ENCODE results near the gene RBM19.
"Not testable (repeated sequence)": the region's sequence is repeated elsewhere in the genome, so short reads cannot be mapped to it uniquely, and the experiment has no call there.

RBM19 gene

GRCh38 chr12:113908584-113909100 is 57.5 kb downstream of the RBM19 start:
- in situ Hi-C loops (cut with HindIII; ENCODE audit: low sequenced_read_pairs), result no loop called here

- in situ Hi-C loops (cut with HindIII; ENCODE audit: low sequenced_read_pairs), result no loop called here
These were observed 58.5 kb downstream of the RBM19 start for GRCh38 chr12:113907446-113908180.

GRCh38 chr12:113906411-113907200 is 59.5 kb downstream of the RBM19 start:
- in situ Hi-C loops (cut with HindIII; ENCODE audit: low sequenced_read_pairs), result no loop called here

GRCh38 chr12:113905829-113906228 is 60.3 kb downstream of the RBM19 start:
- in situ Hi-C loops (cut with HindIII; ENCODE audit: low sequenced_read_pairs), result no loop called here

GRCh38 chr12:113903381-113903863 is 62.7 kb downstream of the RBM19 start:
- in situ Hi-C loops (cut with HindIII; ENCODE audit: low sequenced_read_pairs), result no loop called here

- in situ Hi-C loops (cut with HindIII; ENCODE audit: low sequenced_read_pairs), result not testable (repeated sequence)
These were observed 64.8 kb downstream of the RBM19 start for GRCh38 chr12:113901319-113901718.

GRCh38 chr12:113900716-113901115 is 65.4 kb downstream of the RBM19 start:
- in situ Hi-C loops (cut with HindIII; ENCODE audit: low sequenced_read_pairs), result no loop called here

- in situ Hi-C loops (cut with HindIII; ENCODE audit: low sequenced_read_pairs), result no loop called here
These were observed 66.3 kb downstream of the RBM19 start for GRCh38 chr12:113899561-113900471.

- in situ Hi-C loops (cut with HindIII; ENCODE audit: low sequenced_read_pairs), result no loop called here
These were observed 67.0 kb downstream of the RBM19 start for GRCh38 chr12:113899042-113899560.

- in situ Hi-C loops (cut with HindIII; ENCODE audit: low sequenced_read_pairs), result no loop called here
These were observed 67.7 kb downstream of the RBM19 start for GRCh38 chr12:113898466-113898865.

- in situ Hi-C loops (cut with HindIII; ENCODE audit: low sequenced_read_pairs), result no loop called here
These were observed 68.7 kb downstream of the RBM19 start for GRCh38 chr12:113897406-113897805.

GRCh38 chr12:113896841-113897240 is 69.3 kb downstream of the RBM19 start:
- in situ Hi-C loops (cut with HindIII; ENCODE audit: low sequenced_read_pairs), result no loop called here

- in situ Hi-C loops (cut with HindIII; ENCODE audit: low sequenced_read_pairs), result no loop called here
These were observed 69.9 kb downstream of the RBM19 start for GRCh38 chr12:113896194-113896593.

GRCh38 chr12:113895176-113895575 is 70.9 kb downstream of the RBM19 start:
- in situ Hi-C loops (cut with HindIII; ENCODE audit: low sequenced_read_pairs), result no loop called here

GRCh38 chr12:113894697-113895096 is 71.4 kb downstream of the RBM19 start:
- in situ Hi-C loops (cut with HindIII; ENCODE audit: low sequenced_read_pairs), result no loop called here

- in situ Hi-C loops (cut with HindIII; ENCODE audit: low sequenced_read_pairs), result no loop called here
These were observed 72.9 kb downstream of the RBM19 start for GRCh38 chr12:113893221-113893620.

GRCh38 chr12:113892556-113892955 is 73.6 kb downstream of the RBM19 start:
- in situ Hi-C loops (cut with HindIII; ENCODE audit: low sequenced_read_pairs), result no loop called here

- in situ Hi-C loops (cut with HindIII; ENCODE audit: low sequenced_read_pairs), result no loop called here
These were observed 74.2 kb downstream of the RBM19 start for GRCh38 chr12:113891739-113892520.

- in situ Hi-C loops (cut with HindIII; ENCODE audit: low sequenced_read_pairs), result no loop called here
These were observed 74.9 kb downstream of the RBM19 start for GRCh38 chr12:113891167-113891692.
